HepG2 (cell line): ENCODE results near the gene CCDC148. TPM values are rescaled to one million over a fixed set of nuclear protein-coding genes. Genes with fewer than 3 reads are reported as not detected.

Experiments
- AHDC1 ChIP-seq: sonication (generic); formaldehyde crosslinking; IDR thresholded peaks from 2 replicates; pipeline ENCODE4 v1.5.1; 2020; ENCODE audit warnings: mild to moderate bottlenecking, missing genetic modification reagents, borderline replicate concordance
- ARID3A ChIP-seq: IDR thresholded peaks from 2 replicates; pipeline ENCODE4 v1.6.1; 2012; ENCODE audit warnings: low read depth, low read length, improper control_type of control experiment
- HDAC2 ChIP-seq: sonication (generic); formaldehyde crosslinking; IDR thresholded peaks from 2 replicates; pipeline ENCODE4 v1.4.0; 2020; ENCODE audit warnings: missing genetic modification reagents
- HOMEZ ChIP-seq: IDR thresholded peaks from 2 replicates; pipeline ENCODE4 v1.6.1; 2016; ENCODE audit warnings: low read depth
- MAX ChIP-seq: IDR thresholded peaks from 2 replicates; pipeline ENCODE4 v1.6.1; 2012; ENCODE audit warnings: inconsistent platforms
- MED1 ChIP-seq: sonication (generic); formaldehyde crosslinking; IDR thresholded peaks from 2 replicates; pipeline ENCODE4 v1.4.0; 2020; ENCODE audit warnings: missing genetic modification reagents
- RBFOX2 ChIP-seq: fragments of 200-400 bp; formaldehyde crosslinking; IDR thresholded peaks from 2 replicates; pipeline ENCODE4 v1.6.1; 2017; ENCODE audit warnings: low read depth, mild to moderate bottlenecking, low read length
- SKIL ChIP-seq: sonication (generic); formaldehyde crosslinking; IDR thresholded peaks from 2 replicates; pipeline ENCODE4 v1.8.0; 2022; ENCODE audit warnings: missing genetic modification reagents, mild to moderate bottlenecking, moderate library complexity, borderline replicate concordance
- SOX6 ChIP-seq, 2 experiments: fragments of 450-650 bp in 1 of 2; sonication (generic) in 1 of 2; formaldehyde crosslinking in 1 of 2; IDR thresholded peaks; 2 replicates each; pipeline versions ENCODE4 v1.4.0 to v1.6.1; 2017 to 2020; ENCODE audit warnings: antibody characterized with exemption in 1 of 2, mild to moderate bottlenecking in 1 of 2, missing genetic modification reagents in 1 of 2
- SSRP1 ChIP-seq: IDR thresholded peaks from 2 replicates; pipeline ENCODE4 v1.6.1; 2016; ENCODE audit warnings: control low read depth
- THAP7 ChIP-seq: sonication (generic); formaldehyde crosslinking; IDR thresholded peaks from 2 replicates; pipeline ENCODE4 v1.8.1; 2023; ENCODE audit warnings: mild to moderate bottlenecking, missing genetic modification reagents
- ZNF24 ChIP-seq: fragments of 450-650 bp; IDR thresholded peaks from 2 replicates; pipeline ENCODE4 v1.6.1; 2017; ENCODE audit warnings: antibody characterized with exemption, mild to moderate bottlenecking
- ZSCAN5A ChIP-seq: sonication (generic); formaldehyde crosslinking; IDR thresholded peaks from 2 replicates; pipeline ENCODE4 v1.8.0; 2022; ENCODE audit warnings: mild to moderate bottlenecking, missing genetic modification reagents, borderline replicate concordance
- polyA plus RNA-seq, 8 experiments: library from polyadenylated mRNA; depleted of rRNA in 3 of 8; stranded (reverse) in 7 of 8; unstranded in 1 of 8; fragments of >200 nt; fragmentation: Illumina TruSeq in 4 of 8; extraction: Trizol in 4 of 8; gene quantifications; 2 replicates each; pipeline versions ENCODE4 v1.2.1 to v1.2.3, GENCODE V29; 2011 to 2016; ENCODE audit warnings: low read depth in 4 of 8, missing spikeins in 1 of 8, mixed read lengths in 1 of 8; ENCODE audit not compliant: insufficient read depth in 1 of 8
- total RNA-seq, 5 experiments: library from RNA; depleted of rRNA; stranded (reverse); fragments of >200 nt; fragmentation: Illumina TruSeq; extraction: Trizol; gene quantifications; 2 replicates each; pipeline ENCODE4 v1.2.3, GENCODE V29; 2016; ENCODE audit warnings: low read depth in 1 of 5

The CCDC148 gene
- total and polyA plus RNA-seq, 2 of the 13 experiments (the other 11 are each of a cell fraction or from before 2014, with no cell fraction given) = 0.30 to 0.49 TPM

GRCh38 chr2:158191076-158191895, 265.3 kb downstream of the CCDC148 start (continued):
- TF ChIP-seq MAX = 0 out of 2 replicates have a peak, but pooled peaks have one; percentile 25
- TF ChIP-seq HDAC2 (CRISPR knock-in tag) = peak; percentile 78
- 0 out of 2 replicates have a peak, but pooled peaks have one; percentile 60 for TF ChIP-seq ZNF24
- no peak for TF ChIP-seq SSRP1 (CRISPR knock-in tag)
- peak; percentile 91; the same call in 1 of the 2 replicates for TF ChIP-seq ARID3A
- peak; percentile 93 for TF ChIP-seq MED1 (CRISPR knock-in tag)
- TF ChIP-seq AHDC1 (CRISPR knock-in tag) = peak; percentile 97
- TF ChIP-seq RBFOX2 = peak; percentile 63
- peak; percentile 54; the same call in 1 of the 2 replicates for TF ChIP-seq SKIL (CRISPR knock-in tag)
- TF ChIP-seq HOMEZ (CRISPR knock-in tag) = peak; percentile 44; the same call in 1 of the 2 replicates
- 0 out of 2 replicates have a peak, but pooled peaks have one; percentile 22 for TF ChIP-seq ZSCAN5A (CRISPR knock-in tag)
- no peak for TF ChIP-seq SOX6 (IDR thresholded peaks at IDR 0.05)
- TF ChIP-seq SOX6 (CRISPR knock-in tag; IDR thresholded peaks at IDR 0.05) = peak; percentile 88
- TF ChIP-seq THAP7 (CRISPR knock-in tag) = no peak
